GM19043 (cell line): ENCODE measurements around the gene TRPV2.
"Not testable (repeated sequence)": the region's sequence is repeated elsewhere in the genome, so short reads cannot be mapped to it uniquely, and the experiment has no call there.

Experiments used
- ATAC-seq: cut with Tn5 transposase; IDR thresholded peaks from one replicate; pipeline ENCODE4 v1.9.1; 2021; ENCODE audit warnings: low read depth; ENCODE audit not compliant: unreplicated experiment

The TRPV2 gene

DNA sequence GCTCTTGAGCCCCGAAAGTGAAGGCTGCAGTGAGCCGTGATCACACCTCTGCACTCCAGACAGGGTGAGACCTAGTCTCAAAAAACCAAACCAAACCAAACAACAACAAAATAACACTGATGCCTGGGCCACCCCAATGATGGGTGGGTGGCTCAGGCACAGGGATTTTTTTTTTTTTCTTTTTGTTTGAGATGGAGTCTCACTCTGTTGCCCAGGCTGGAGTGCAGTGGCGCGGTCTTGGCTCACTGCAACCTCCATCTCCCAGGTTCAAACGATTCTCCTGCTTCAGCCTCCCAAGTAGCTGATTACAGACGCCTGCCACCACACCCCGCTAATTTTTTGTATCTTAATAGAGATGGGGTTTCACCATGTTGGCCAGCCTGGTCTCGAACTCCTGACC, 36.9 kb downstream of the TRPV2 start:
- not testable (repeated sequence) for ATAC-seq

DNA sequence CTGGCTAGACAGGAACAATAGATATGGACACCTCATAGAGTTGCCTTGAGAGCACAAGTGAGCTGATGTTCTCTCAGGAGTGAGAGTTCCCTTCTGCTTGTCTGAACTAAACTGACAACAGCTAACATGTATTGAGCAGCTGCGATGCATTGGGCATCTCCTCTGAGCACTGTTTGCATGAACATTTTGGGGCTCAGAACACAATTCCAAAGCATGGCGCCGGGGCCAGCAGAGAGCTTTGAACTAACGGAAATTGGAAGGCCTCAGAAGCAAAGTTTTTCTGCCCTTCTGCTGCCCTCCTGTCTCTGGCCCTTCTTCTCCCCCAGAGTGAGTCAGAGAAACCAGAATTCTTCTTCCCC, 38.1 kb downstream of the TRPV2 start:
- ATAC-seq = no peak

DNA sequence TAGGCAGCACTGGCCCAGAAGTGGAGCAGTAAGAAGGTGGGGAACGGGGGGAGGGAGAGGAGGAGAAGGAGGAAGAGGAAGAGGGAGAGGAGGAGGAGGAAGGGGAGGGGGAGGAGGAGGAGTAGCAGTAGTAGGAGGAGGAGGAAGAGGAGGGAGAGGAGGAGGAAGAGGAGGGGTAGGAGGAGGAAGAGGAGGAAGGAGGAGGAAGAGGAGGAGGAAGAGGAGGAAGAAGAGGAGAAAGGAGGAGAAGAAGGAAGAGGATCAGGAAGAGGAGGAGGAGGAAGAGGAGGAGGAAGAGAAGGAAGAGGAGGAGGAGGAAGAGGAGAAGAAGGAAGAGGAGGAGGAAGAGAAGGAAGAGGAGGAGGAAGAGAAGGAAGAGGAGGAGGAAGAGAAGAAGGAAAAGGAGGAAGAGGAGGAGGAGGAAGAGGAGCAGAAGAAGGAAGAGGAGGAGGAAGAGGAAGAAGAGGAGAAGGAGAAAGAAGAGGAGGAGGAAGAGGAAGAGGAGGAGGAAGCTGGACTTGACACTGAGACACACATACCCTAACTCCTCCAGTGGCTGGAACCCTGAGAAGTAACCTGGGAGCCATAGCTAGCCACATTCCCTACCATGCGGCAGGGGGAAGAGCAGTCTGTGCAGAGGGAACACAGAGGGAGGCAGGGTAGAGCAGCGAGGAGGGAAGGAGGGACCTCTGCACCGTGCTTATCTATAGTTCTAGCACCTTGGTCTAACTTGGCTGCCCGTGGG, 40.8 kb downstream of the TRPV2 start:
- no peak for ATAC-seq

- no peak for ATAC-seq
These were observed 41.5 kb downstream of the TRPV2 start for GRCh38 chr17:16456742-16457316.

GRCh38 chr17:16459271-16459670, 43.9 kb downstream of the TRPV2 start:
- ATAC-seq = no peak

GRCh38 chr17:16459855-16460550, 44.6 kb downstream of the TRPV2 start:
- no peak for ATAC-seq

DNA sequence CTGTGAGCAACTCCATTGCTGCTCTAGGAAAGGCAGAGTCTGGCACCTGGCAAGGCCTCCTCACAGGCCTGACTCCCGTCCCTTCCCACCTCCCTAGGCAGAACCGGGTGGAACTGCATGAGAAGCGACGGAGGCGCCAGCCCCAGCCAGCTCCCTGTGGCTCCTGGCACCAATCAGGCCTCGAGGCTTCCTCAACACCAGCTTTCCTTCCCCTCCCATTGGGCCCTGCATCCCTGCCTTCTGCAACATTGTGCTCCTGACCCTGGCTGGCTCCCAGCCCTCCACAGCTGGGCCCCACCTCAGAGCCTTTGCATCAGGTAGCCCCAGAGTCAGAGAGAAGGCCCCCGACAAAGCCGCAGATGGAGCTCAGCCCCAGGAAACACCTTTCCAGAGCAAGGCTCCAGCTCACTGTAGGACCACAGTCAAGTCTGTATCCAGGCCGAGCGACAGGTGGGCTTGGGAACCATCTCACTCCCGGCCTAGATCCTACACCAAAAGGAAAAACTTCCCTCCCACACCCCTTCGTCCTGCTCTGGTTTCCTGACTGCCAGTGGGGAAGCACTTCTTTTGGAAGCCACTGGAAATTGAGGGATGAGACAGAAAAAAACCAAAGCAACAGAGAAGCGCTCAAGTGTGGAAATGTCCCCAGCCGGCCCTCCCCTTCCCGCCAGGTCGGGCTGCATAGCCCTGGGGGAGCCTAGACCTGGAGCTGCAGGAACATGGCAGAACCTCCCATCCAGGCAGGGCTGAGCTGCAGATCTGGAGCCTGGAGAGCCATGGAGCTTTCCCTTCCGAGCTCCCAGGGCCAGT, 45.6 kb downstream of the TRPV2 start:
- no peak for ATAC-seq

- no peak for ATAC-seq
These were observed 46.2 kb downstream of the TRPV2 start for GRCh38 chr17:16461606-16461866.

DNA sequence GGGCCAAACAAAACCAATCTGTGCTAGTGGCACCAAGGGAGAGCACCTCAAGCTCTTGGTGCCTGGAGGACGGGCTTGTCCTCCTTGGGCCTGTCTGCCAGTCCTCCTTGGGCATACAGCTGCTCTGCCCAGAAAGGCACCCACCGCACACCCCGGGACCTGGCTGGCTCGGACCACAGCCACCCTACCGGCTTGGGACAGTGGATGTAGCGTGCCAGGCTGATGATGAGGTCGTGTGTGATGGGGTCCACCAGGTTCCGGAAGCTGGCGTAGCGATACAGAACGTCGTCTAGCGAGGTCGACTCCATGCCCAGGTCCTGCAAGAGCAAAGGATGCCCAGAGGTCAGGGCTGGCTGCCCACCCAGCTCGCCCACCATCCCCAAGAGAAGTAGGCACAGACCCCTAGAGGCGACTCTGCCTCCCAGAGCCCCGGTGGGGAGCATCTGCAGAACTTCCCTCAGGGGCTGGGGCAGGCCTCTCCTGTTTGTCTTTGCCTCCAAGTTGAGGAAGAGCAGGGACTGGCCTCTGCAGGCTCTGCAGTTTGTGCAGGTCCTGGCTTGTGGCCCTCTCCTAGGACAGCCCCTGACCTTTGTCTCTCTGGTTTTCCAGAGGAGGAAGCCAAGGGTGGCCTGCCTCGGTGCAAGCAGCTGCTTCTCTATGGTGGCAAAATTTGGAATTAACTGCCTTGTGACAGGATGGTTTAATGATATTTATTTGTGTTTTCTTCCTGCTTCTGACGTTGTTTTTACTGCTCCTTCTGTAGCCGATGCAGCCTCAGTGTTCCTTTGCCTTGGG, 46.9 kb downstream of the TRPV2 start:
- ATAC-seq = no peak

- ATAC-seq = no peak
These were observed 48.3 kb downstream of the TRPV2 start for GRCh38 chr17:16463358-16464302.

GRCh38 chr17:16464303-16465051, 49.1 kb downstream of the TRPV2 start:
- ATAC-seq = no peak

DNA sequence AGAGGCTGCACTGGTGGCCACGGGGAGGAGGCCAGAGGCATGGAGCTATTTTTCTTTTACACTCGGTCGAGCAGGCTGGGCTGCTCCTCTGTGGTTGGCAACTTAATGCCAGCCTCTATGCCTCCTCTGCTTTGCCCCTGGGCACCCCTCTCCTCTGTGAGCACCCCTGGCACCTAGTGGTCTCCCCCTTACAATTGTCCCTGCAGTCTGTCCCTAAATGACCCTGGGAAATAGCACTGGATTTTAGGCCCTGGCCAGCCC, 49.6 kb downstream of the TRPV2 start:
- ATAC-seq = no peak

GRCh38 chr17:16465861-16466338, 50.5 kb downstream of the TRPV2 start:
- no peak for ATAC-seq

- ATAC-seq = no peak
These were observed 51.0 kb downstream of the TRPV2 start for GRCh38 chr17:16466407-16466806.

GRCh38 chr17:16467044-16467443, 51.7 kb downstream of the TRPV2 start:
- ATAC-seq = no peak

DNA sequence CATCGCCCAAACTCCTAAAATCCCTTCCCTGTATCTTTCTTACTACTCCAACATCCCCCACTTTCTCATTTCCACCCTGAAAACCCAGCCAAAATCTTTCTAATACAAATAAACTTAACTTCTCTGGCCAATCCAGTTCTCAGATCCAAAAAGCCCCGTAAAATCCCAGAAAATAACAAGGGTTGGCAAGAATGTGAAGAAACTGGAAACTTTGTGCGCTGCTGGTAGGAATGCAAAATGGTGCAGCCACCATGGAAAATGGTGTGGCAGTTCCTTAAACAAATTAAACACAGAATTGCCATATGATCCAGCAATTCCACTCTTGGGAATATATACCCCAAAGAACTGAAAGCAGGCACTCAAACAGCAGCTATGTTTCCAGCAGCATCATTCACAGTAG, 52.5 kb downstream of the TRPV2 start:
- no peak for ATAC-seq

- no peak for ATAC-seq
These were observed 53.1 kb downstream of the TRPV2 start for GRCh38 chr17:16468428-16468992.

GRCh38 chr17:16470265-16470664, 54.9 kb downstream of the TRPV2 start:
- no peak for ATAC-seq

DNA sequence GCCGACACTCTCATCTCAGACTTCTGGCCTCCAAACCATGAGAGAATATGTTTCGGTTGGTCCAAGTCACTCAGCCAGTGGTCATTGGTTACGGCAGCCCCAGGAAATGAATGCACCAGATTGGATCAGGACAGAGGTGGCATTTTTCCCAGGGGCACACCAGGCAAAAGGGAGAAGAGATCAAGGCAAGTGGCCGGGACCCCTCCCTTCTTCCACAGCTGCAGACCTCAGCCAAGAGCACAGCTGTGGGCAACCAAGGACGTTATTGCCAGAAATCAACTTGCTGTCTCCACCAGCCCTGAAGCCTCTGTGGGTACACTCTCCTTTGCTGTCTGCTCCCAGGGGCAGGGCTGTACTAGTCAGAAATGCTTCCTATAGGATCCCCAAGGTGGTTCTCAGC, 55.9 kb downstream of the TRPV2 start:
- ATAC-seq = no peak
